ENCODE measurements around the gene ADGRD2. TPM values are rescaled to one million over a fixed set of nuclear protein-coding genes. Genes with fewer than 3 reads are reported as not detected.

ADGRD2 gene
- total RNA-seq, 1 donor from 2014 or later = not detected

- H3K27ac Mint-ChIP-seq (ENCODE audit: unreplicated experiment) = no peak overlapping the region
- TF ChIP-seq, protein P1, sequence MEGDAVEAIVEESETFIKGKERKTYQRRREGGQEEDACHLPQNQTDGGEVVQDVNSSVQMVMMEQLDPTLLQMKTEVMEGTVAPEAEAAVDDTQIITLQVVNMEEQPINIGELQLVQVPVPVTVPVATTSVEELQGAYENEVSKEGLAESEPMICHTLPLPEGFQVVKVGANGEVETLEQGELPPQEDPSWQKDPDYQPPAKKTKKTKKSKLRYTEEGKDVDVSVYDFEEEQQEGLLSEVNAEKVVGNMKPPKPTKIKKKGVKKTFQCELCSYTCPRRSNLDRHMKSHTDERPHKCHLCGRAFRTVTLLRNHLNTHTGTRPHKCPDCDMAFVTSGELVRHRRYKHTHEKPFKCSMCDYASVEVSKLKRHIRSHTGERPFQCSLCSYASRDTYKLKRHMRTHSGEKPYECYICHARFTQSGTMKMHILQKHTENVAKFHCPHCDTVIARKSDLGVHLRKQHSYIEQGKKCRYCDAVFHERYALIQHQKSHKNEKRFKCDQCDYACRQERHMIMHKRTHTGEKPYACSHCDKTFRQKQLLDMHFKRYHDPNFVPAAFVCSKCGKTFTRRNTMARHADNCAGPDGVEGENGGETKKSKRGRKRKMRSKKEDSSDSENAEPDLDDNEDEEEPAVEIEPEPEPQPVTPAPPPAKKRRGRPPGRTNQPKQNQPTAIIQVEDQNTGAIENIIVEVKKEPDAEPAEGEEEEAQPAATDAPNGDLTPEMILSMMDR (IDR thresholded peaks at IDR 0.05; ENCODE audit: partially characterized antibody, unreplicated experiment) = no peak
- H3K9me3 Mint-ChIP-seq (ENCODE audit: unreplicated experiment) = peaks cover 6% of the 10 kb centered on the region
- H3K36me3 Mint-ChIP-seq (ENCODE audit: unreplicated experiment) = no peaks in the 10 kb centered on the region
- no peak overlapping the region for H3K4me3 Mint-ChIP-seq (ENCODE audit: unreplicated experiment)
- no peak for DNase-seq
- peaks cover 23% of the 10 kb centered on the region for H3K27me3 Mint-ChIP-seq (ENCODE audit: unreplicated experiment)
- H3K4me1 Mint-ChIP-seq (ENCODE audit: low read depth, unreplicated experiment) = peaks cover 2% of the 10 kb centered on the region
Measured at GRCh38 chr9:124498499-124499146, 48.4 kb downstream of the ADGRD2 start.

- Mint-ChIP-seq H3K27ac (ENCODE audit: unreplicated experiment) (no peak overlapping the region), H3K36me3 (ENCODE audit: unreplicated experiment) (no peaks in the 10 kb centered on the region), H3K9me3 (ENCODE audit: unreplicated experiment) (peaks cover 7% of the 10 kb centered on the region), H3K27me3 (ENCODE audit: unreplicated experiment) (peaks cover 23% of the 10 kb centered on the region), H3K4me3 (ENCODE audit: unreplicated experiment) (no peak overlapping the region), H3K4me1 (ENCODE audit: low read depth, unreplicated experiment) (peaks cover 5% of the 10 kb centered on the region)
- DNase-seq = no peak
- TF ChIP-seq, protein P1 (IDR thresholded peaks at IDR 0.05; ENCODE audit: partially characterized antibody, unreplicated experiment) = no peak
Measured at GRCh38 chr9:124499216-124499615, 49.0 kb downstream of the ADGRD2 start.

GRCh38 chr9:124500028-124500795, 50.0 kb downstream of the ADGRD2 start:
- Mint-ChIP-seq H3K27ac (ENCODE audit: unreplicated experiment) (no peak overlapping the region), H3K4me3 (ENCODE audit: unreplicated experiment) (no peak overlapping the region), H3K36me3 (ENCODE audit: unreplicated experiment) (no peaks in the 10 kb centered on the region), H3K4me1 (ENCODE audit: low read depth, unreplicated experiment) (peaks cover 5% of the 10 kb centered on the region), H3K27me3 (ENCODE audit: unreplicated experiment) (peaks cover 21% of the 10 kb centered on the region), H3K9me3 (ENCODE audit: unreplicated experiment) (peaks cover 6% of the 10 kb centered on the region)
- TF ChIP-seq, protein P1 (IDR thresholded peaks at IDR 0.05; ENCODE audit: partially characterized antibody, unreplicated experiment) = no peak
- DNase-seq = peak; percentile 12

DNA sequence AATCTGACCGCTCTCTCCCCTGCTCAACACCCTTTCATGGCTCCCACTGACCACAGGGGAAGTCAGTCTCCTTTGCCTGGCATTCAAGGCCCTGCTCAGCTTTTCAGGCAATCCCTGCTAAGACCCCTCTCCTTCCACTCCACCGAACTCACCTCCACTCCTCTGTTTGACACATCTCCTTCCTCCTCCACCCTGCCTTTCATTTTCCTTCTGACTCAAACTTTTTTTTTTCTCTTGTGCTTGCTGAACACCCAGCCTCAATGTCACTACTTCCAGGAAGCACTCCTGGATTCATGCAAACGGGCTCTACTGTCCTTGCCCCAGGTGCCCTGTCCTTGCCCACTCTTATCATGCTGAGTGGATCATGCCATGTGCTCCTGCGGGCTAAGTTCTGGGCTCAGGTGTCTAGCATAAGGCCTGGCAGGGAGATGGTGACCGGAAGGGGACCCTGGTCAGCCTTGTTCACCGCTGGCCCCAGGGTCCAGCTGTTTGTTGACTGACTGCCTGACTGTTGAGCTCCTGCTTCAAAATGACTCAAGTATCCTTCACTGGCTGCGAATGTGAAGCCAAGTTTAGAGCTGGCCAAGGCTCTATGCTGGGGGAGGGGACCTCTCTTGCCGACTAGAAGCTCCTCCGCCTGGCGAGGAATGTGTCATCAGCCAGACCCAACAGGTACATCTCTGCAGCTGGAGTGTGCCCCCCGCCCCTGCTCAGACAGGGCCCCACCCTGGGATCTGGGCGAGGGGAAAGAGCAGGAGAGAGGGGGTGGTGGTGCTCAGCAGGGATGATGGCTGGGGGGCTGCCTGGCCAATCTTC, 50.8 kb downstream of the ADGRD2 start:
- no peaks in the 10 kb centered on the region for H3K36me3 Mint-ChIP-seq (ENCODE audit: unreplicated experiment)
- peaks cover 6% of the 10 kb centered on the region for H3K9me3 Mint-ChIP-seq (ENCODE audit: unreplicated experiment)
- TF ChIP-seq, protein P1 (IDR thresholded peaks at IDR 0.05; ENCODE audit: partially characterized antibody, unreplicated experiment) = no peak
- DNase-seq = no peak
- H3K27me3 Mint-ChIP-seq (ENCODE audit: unreplicated experiment) = peaks cover 23% of the 10 kb centered on the region
- H3K4me3 Mint-ChIP-seq (ENCODE audit: unreplicated experiment) = no peak overlapping the region
- peaks cover 5% of the 10 kb centered on the region for H3K4me1 Mint-ChIP-seq (ENCODE audit: low read depth, unreplicated experiment)
- no peak overlapping the region for H3K27ac Mint-ChIP-seq (ENCODE audit: unreplicated experiment)

Data from glutamatergic neuron (in vitro differentiated cells).